GM21423 (cell line): Measurements from ENCODE around the gene FLT1.

ENCODE experiments used
- ATAC-seq: cut with Tn5 transposase; IDR thresholded peaks from one replicate; pipeline ENCODE4 v1.9.1; 2021; ENCODE audit warnings: mild to moderate bottlenecking, moderate library complexity; ENCODE audit not compliant: unreplicated experiment

FLT1 gene

DNA sequence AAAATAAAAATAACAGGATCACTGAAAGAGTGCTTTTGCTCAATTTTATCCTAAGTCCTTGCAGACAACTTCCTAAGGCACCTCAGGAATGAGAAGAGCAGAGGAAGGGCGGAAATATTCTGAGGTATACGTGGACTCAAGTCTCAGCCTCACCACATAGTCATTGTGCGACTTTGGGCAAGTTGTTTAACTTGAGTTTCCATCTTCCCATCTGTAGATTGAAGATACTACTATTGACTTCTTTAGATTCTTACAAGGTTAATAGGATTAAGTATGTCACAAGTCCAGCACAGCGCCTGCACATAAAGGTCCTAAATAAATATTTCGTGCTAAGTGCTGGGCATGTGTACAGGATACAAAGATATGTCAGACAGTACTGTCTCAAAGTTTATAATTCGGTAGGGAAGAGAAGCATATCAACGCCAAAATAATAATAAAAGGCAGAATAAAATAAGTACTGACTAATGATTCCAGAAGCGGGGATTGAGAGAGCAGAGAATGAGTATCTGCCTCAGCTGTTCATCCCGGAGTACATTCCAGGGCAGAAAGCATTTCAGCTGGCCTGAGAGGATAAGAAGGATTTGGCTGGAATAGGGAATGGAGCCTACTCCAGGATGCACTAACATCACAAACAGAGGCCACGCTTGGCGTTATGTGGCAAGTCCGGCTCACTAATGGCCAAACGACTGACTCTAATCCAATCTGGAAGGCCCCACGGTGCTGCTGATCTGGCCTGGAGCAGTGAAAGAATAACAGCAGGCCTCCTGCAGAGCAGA, 139.7 kb downstream of the FLT1 start:
- ATAC-seq = no peak

GRCh38 chr13:28353679-28354078, 141.2 kb downstream of the FLT1 start:
- no peak for ATAC-seq

GRCh38 chr13:28349907-28350654, 144.8 kb downstream of the FLT1 start:
- ATAC-seq = no peak

- no peak for ATAC-seq
Measured at GRCh38 chr13:28349371-28349770, 145.6 kb downstream of the FLT1 start.

GRCh38 chr13:28347456-28348371, 147.2 kb downstream of the FLT1 start:
- ATAC-seq = no peak

DNA sequence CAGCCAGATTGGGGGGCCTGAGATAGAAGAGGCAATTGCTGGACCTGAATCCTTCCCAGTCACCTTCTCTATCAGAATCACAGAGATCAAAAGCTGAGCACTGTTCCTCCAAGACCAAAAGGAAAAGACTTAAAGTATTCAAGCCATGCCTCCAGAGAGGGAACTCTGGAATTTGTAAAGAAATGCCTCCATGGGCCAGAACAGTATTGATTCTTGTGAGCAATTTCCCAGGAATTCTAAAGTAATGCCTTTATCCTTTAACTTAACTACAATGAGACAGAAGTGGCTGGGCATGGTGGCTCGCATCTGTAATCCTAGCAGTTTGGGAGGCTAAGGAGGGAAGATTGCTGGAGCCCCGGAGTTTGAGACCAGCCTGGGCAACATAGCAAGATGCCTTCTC, 148.8 kb downstream of the FLT1 start:
- no peak for ATAC-seq

DNA sequence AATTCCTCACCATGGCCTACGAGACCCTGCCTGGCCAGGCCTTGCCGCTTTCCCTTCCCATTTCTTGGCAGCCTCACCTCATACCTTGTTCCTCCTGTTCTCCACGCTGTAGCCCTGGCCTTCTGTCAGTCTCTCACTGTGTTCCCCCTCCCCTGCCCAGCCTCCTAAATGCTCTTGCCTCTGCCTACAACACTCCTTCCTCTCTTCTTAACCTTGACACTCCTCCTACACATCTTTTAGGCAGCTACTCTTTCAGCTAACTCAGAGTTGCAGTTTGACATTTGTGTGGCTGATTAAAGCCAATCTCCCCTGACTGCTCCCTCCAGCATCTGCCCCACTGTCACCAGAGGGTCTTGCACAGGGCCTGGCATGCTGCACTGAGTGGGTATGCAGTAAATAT, 150.8 kb downstream of the FLT1 start:
- ATAC-seq = no peak

DNA sequence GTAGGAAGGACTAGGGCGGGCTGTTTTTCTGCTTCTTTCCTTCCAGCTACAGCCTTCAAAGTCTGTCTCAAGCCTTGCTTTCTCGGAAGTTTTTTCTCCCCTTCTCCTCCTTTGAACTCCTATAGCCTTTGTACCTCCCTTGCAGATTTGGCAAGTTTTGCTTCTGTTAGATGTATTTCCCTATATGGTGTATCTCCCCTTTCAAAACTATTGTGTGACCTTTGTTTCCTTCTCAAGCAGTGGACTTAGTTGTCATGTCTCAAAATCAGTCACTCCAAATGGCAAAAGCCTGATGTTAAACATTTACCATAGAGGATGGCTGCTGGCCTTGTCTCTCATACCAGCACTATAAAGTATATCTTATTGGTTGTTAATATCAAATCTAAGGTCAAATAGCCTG, 152.7 kb downstream of the FLT1 start:
- ATAC-seq = no peak

- no peak for ATAC-seq
Measured at GRCh38 chr13:28340272-28340793, 154.6 kb downstream of the FLT1 start.

DNA sequence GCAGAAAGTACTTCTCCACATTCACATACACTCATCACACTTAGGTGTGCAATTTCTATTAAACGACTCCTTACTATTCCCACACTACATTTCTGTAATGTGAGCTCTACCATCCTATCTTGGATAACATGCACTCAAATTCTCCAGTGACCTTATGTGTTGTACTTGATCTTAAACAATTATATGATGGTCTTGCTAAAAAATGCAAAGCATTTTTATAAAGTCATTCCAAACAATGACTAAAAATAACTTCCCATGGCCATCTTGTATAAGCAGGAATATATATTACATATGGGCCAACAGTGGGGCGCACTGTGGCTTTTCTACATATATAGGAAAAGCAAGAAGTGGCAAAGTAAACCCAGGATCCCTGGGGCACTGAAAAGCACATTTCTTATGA, 155.5 kb downstream of the FLT1 start:
- no peak for ATAC-seq

GRCh38 chr13:28338742-28339141, 156.2 kb downstream of the FLT1 start:
- ATAC-seq = no peak

GRCh38 chr13:28338006-28338574, 156.8 kb downstream of the FLT1 start:
- no peak for ATAC-seq

DNA sequence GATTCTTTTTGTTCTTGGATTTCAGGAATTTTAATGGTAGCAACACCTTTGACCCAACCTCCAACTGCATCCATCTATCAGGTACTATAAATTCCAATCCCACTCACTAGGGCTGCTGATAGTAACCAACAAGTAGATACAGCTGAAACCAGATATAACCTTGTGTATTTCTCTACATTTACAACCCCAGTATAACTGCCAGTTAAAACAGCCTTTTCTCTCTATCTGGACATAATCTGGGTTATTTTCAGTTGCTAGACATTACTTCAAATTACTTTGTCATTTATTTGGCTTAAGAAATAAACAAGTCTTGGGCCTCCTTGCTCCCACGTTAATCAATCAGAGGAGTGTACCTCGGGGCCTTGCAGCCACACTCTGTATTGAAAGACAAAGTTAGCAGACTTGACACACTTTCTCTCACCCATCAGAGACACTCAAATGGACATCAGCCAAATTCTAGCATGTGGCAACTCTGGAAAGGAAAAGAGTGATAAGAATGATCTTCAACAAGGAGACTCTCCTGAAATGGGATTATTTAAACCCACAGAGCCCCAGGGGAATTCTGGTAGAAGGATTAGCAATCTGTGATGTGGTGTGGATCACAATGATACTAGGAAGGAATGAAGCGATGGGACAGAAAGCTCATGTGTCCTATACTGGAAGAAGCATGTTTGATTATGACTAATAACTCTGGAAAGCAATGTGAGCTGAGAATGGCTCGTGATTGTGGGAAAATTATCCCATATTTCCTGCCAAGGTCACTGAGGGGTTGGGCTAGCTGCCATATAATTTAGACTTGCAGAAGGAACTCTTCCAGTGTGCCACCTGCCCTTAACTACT, 157.5 kb downstream of the FLT1 start:
- ATAC-seq = no peak

- ATAC-seq = no peak
Measured at GRCh38 chr13:28336193-28336657, 158.7 kb downstream of the FLT1 start.

- no peak for ATAC-seq
Measured at GRCh38 chr13:28333204-28333881, 161.6 kb downstream of the FLT1 start.

DNA sequence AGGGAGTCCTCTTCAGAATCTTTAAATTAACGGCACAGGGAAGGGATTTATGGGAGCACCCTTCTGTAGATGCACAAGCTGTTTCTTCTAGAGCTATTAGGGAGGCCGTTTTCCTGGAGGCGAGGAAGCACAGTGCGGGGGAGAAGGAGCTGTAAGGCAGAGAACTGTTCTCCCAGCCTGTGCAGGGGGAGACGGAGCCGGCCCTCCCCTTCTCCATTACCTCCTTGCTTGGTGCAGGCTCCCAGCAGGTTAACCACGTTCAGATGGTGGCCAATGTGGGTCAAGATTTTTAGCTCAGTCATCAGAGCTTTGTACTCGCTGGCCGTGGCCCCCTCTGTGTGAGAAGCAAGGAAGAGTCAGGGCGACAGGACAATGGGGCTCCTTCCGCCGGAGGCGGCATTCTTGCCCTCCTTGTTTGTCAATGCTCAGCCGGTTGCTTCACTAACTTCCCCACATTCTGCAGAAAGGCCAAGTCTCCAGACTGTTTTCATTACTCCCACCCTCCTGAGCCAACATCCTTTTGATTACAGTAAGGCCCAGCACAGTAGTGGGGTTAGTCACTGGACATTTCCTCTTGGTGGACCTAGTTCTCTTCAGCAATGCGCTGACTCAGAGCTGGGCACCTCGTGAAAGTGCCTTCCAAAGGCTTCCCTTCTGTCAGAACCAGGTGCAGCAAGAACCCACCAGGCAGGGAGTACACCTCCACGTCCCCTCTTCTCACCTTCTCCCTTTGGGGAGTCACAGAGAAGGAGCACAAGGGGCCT, 165.4 kb downstream of the FLT1 start:
- no peak for ATAC-seq

DNA sequence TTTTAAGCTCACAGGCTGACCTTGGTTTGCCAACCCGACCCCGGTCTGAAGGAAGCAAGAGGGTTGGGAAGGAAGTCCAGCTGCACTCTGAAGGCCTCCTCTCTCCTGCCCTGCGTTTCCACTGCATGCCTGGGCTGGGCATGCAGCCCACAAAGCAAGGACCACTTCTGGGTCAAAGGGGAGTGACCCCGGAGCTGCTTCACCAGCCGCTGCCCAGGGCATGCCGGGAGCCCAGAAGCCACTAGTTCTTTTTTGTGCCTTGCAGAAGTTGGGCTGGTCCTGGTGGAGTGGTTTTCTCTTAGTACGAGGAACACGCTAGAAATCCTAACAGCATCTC, 166.7 kb downstream of the FLT1 start:
- ATAC-seq = no peak

GRCh38 chr13:28327373-28328270, 167.3 kb downstream of the FLT1 start:
- no peak for ATAC-seq
